Activated T-cell treated with anti-CD3 and anti-CD28 coated beads, Interleukin-2, amount 50 U/mL, for 4 hours (primary cell): Measurements from ENCODE around the gene DHODH. TPM values are rescaled to one million over a fixed set of nuclear protein-coding genes. Genes with fewer than 3 reads are reported as not detected.

Source experiments
- ATAC-seq, 2 donors: fragments of 200-7000 bp; cut with Tn5 transposase; one replicate each; pipeline ENCODE4 v1.10.0; 2021
- DNase-seq: peaks from one replicate; pipeline ENCODE4 v3.0.0-alpha.2; 2020
- H3K27me3 Mint-ChIP-seq: one replicate; pipeline ENCODE4 v1.8.0; 2021; ENCODE audit warnings: low read depth, mixed read lengths
- H3K36me3 Mint-ChIP-seq: one replicate; pipeline ENCODE4 v1.8.0; 2022; ENCODE audit warnings: mixed read lengths; ENCODE audit not compliant: insufficient read depth
- H3K4me1 Mint-ChIP-seq: one replicate; pipeline ENCODE4 v1.8.0; 2021; ENCODE audit warnings: low read depth, mixed read lengths
- H3K4me3 Mint-ChIP-seq: one replicate; pipeline ENCODE4 v1.8.0; 2021; ENCODE audit warnings: mild to moderate bottlenecking, moderate library complexity, mixed read lengths
- H3K9me3 Mint-ChIP-seq: one replicate; pipeline ENCODE4 v1.8.0; 2021; ENCODE audit warnings: mixed read lengths
- total RNA-seq, 3 donors: library from RNA; stranded (reverse); gene quantifications; one replicate each; pipeline ENCODE4 v1.2.1, GENCODE V29; 2021

Gene DHODH
- total RNA-seq, 3 donors from 2014 or later, result 33.4 to 39.0 (median 35.8) TPM

- no peak overlapping the region for H3K4me3 Mint-ChIP-seq
- DNase-seq (no peak), ATAC-seq (no peak)
- no peaks in the 10 kb centered on the region for H3K27me3 Mint-ChIP-seq
- H3K4me1 Mint-ChIP-seq, result no peaks in the 10 kb centered on the region
- no peaks in the 10 kb centered on the region for H3K9me3 Mint-ChIP-seq
- peaks cover 21% of the 10 kb centered on the region for H3K36me3 Mint-ChIP-seq
Measured at GRCh38 chr16:72025404-72026114, 17.0 kb downstream of the DHODH start.

GRCh38 chr16:72027669-72028378, 19.3 kb downstream of the DHODH start:
- Mint-ChIP-seq H3K4me3 (no peak overlapping the region), H3K4me1 (no peaks in the 10 kb centered on the region), H3K36me3 (peaks cover 14% of the 10 kb centered on the region), H3K27me3 (no peaks in the 10 kb centered on the region), H3K9me3 (no peaks in the 10 kb centered on the region)
- ATAC-seq (no peak), DNase-seq (no peak)

GRCh38 chr16:72029567-72030271, 21.2 kb downstream of the DHODH start:
- ATAC-seq (no peak), DNase-seq (no peak)
- H3K27me3 Mint-ChIP-seq, result no peaks in the 10 kb centered on the region
- no peak overlapping the region for H3K4me3 Mint-ChIP-seq
- H3K36me3 Mint-ChIP-seq, result peaks cover 15% of the 10 kb centered on the region
- H3K9me3 Mint-ChIP-seq, result no peaks in the 10 kb centered on the region
- H3K4me1 Mint-ChIP-seq, result no peaks in the 10 kb centered on the region

GRCh38 chr16:72033437-72033836, 24.9 kb downstream of the DHODH start:
- Mint-ChIP-seq H3K9me3 (no peaks in the 10 kb centered on the region), H3K4me1 (no peaks in the 10 kb centered on the region), H3K27me3 (no peaks in the 10 kb centered on the region), H3K4me3 (no peak overlapping the region), H3K36me3 (peaks cover 4% of the 10 kb centered on the region)
- DNase-seq (no peak), ATAC-seq (no peak)

- DNase-seq (no peak), ATAC-seq (no peak)
- Mint-ChIP-seq H3K4me3 (no peak overlapping the region), H3K9me3 (no peaks in the 10 kb centered on the region), H3K27me3 (no peaks in the 10 kb centered on the region), H3K4me1 (no peaks in the 10 kb centered on the region), H3K36me3 (peaks cover 2% of the 10 kb centered on the region)
Measured at GRCh38 chr16:72036098-72036497, 27.6 kb downstream of the DHODH start.

- no peaks in the 10 kb centered on the region for H3K4me1 Mint-ChIP-seq
- H3K27me3 Mint-ChIP-seq, result no peaks in the 10 kb centered on the region
- H3K9me3 Mint-ChIP-seq, result no peaks in the 10 kb centered on the region
- H3K36me3 Mint-ChIP-seq, result peaks cover 15% of the 10 kb centered on the region
- DNase-seq, result no peak
- no peak for ATAC-seq
- no peak overlapping the region for H3K4me3 Mint-ChIP-seq
Measured at GRCh38 chr16:72042157-72042660, 33.7 kb downstream of the DHODH start.

- DNase-seq (no peak), ATAC-seq (no peak)
- peaks cover 15% of the 10 kb centered on the region for H3K36me3 Mint-ChIP-seq
- H3K9me3 Mint-ChIP-seq, result no peaks in the 10 kb centered on the region
- no peaks in the 10 kb centered on the region for H3K4me1 Mint-ChIP-seq
- H3K27me3 Mint-ChIP-seq, result no peaks in the 10 kb centered on the region
- H3K4me3 Mint-ChIP-seq, result no peak overlapping the region
Measured at GRCh38 chr16:72043058-72043457, 34.5 kb downstream of the DHODH start.

GRCh38 chr16:72043539-72043938, 35.0 kb downstream of the DHODH start:
- H3K4me3 Mint-ChIP-seq, result no peak overlapping the region
- ATAC-seq, result no peak
- DNase-seq, result no peak
- H3K4me1 Mint-ChIP-seq, result no peaks in the 10 kb centered on the region
- no peaks in the 10 kb centered on the region for H3K27me3 Mint-ChIP-seq
- no peaks in the 10 kb centered on the region for H3K9me3 Mint-ChIP-seq
- peaks cover 15% of the 10 kb centered on the region for H3K36me3 Mint-ChIP-seq

GRCh38 chr16:72044296-72044695, 35.8 kb downstream of the DHODH start:
- no peak for ATAC-seq
- H3K4me1 Mint-ChIP-seq, result no peaks in the 10 kb centered on the region
- H3K36me3 Mint-ChIP-seq, result peaks cover 15% of the 10 kb centered on the region
- DNase-seq, result no peak
- H3K4me3 Mint-ChIP-seq, result no peak overlapping the region
- H3K27me3 Mint-ChIP-seq, result no peaks in the 10 kb centered on the region
- peaks cover 6% of the 10 kb centered on the region for H3K9me3 Mint-ChIP-seq

GRCh38 chr16:72044825-72045359, 36.3 kb downstream of the DHODH start:
- no peak for DNase-seq
- Mint-ChIP-seq H3K9me3 (peaks cover 12% of the 10 kb centered on the region), H3K27me3 (no peaks in the 10 kb centered on the region), H3K4me1 (no peaks in the 10 kb centered on the region), H3K36me3 (peaks cover 16% of the 10 kb centered on the region), H3K4me3 (no peak overlapping the region)
- ATAC-seq, result no peak

GRCh38 chr16:72049110-72049509, 40.6 kb downstream of the DHODH start:
- DNase-seq, result no peak
- no peaks in the 10 kb centered on the region for H3K27me3 Mint-ChIP-seq
- H3K36me3 Mint-ChIP-seq, result peaks cover 4% of the 10 kb centered on the region
- no peak for ATAC-seq
- H3K4me3 Mint-ChIP-seq, result no peak overlapping the region
- no peaks in the 10 kb centered on the region for H3K4me1 Mint-ChIP-seq
- H3K9me3 Mint-ChIP-seq, result peaks cover 21% of the 10 kb centered on the region

- peaks cover 21% of the 10 kb centered on the region for H3K9me3 Mint-ChIP-seq
- H3K36me3 Mint-ChIP-seq, result peaks cover 4% of the 10 kb centered on the region
- DNase-seq (no peak), ATAC-seq (no peak)
- no peaks in the 10 kb centered on the region for H3K4me1 Mint-ChIP-seq
- H3K4me3 Mint-ChIP-seq, result no peak overlapping the region
- H3K27me3 Mint-ChIP-seq, result no peaks in the 10 kb centered on the region
Measured at GRCh38 chr16:72050769-72051464, 42.4 kb downstream of the DHODH start.

- H3K9me3 Mint-ChIP-seq, result peaks cover 21% of the 10 kb centered on the region
- H3K27me3 Mint-ChIP-seq, result no peaks in the 10 kb centered on the region
- ATAC-seq, result no peak
- no peaks in the 10 kb centered on the region for H3K4me1 Mint-ChIP-seq
- no peak overlapping the region for H3K4me3 Mint-ChIP-seq
- peaks cover 4% of the 10 kb centered on the region for H3K36me3 Mint-ChIP-seq
- no peak for DNase-seq
Measured at GRCh38 chr16:72051818-72052217, 43.3 kb downstream of the DHODH start.
